Epithelial cell of prostate (primary cell): Measurements from ENCODE around the gene OR10J5.
"Not testable (repeated sequence)": the region's sequence is repeated elsewhere in the genome, so short reads cannot be mapped to it uniquely, and the experiment has no call there.

ENCODE experiments used
- DNase-seq: peaks from one replicate; pipeline ENCODE4 v3.0.0-alpha.2; 2011; ENCODE audit warnings: low read depth, low spot score
- H3K27ac ChIP-seq: fragments of 450-650 bp; 2 replicates; pipeline ENCODE4 v1.5.1; 2017; ENCODE audit warnings: mild to moderate bottlenecking

OR10J5 gene, protein sequence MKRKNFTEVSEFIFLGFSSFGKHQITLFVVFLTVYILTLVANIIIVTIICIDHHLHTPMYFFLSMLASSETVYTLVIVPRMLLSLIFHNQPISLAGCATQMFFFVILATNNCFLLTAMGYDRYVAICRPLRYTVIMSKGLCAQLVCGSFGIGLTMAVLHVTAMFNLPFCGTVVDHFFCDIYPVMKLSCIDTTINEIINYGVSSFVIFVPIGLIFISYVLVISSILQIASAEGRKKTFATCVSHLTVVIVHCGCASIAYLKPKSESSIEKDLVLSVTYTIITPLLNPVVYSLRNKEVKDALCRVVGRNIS

GRCh38 chr1:159535907-159536306 lies at the start of gene OR10J5:
Gene OR10J5, minus strand, starts transcription at chr1:159536007. Its CDS starts 0 bp downstream, at chr1:159536007.
- no peak for DNase-seq

DNA sequence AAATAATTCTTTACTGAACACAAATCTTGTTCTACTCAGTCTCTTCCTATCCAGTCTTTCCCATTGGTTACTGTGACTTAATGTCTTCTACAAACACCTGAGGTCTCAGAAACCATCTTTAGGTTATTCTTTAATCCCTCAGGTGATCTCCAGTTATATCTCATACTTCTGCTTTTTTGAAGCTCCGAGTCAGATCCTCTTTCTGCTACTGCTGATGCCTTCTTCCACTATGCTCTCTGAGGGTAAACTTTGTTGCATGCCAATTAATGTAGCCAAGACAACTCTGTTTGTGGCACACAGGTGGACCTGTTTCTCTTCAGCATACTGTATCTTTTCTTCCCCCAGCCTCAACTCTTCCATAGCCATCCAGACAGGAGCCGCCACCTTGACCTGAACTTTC lies 48.7 kb upstream of the OR10J5 start:
- H3K27ac ChIP-seq = no peak overlapping the region
- DNase-seq = no peak

More at GRCh38 chr1:159535907-159536306, at the start of gene OR10J5:
- H3K27ac ChIP-seq = no peak within 1 kb of the TSS

DNA sequence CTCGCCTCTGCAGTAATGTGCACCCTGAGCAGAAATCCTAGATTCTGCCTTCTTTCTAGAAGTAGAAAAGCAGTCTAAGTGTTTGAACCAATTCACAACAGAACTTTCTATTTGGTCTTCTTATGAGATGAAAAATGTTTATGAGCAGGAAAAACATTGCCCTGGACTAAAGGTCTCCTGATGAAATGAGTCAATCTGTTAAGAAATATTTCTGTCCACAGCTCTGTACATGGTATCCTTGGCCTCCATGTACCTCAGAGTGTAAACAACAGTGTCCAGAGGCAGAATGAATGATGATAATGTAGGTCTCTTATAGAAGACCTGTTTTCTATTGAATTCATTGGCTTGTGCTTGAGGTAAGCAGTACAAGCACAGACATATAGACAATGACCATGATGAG lies 45.6 kb upstream of the OR10J5 start:
- H3K27ac ChIP-seq = no peak overlapping the region
- no peak for DNase-seq

- DNase-seq = no peak
- no peak overlapping the region for H3K27ac ChIP-seq
Observed at GRCh38 chr1:159580340-159580739, 44.5 kb upstream of the OR10J5 start.

DNA sequence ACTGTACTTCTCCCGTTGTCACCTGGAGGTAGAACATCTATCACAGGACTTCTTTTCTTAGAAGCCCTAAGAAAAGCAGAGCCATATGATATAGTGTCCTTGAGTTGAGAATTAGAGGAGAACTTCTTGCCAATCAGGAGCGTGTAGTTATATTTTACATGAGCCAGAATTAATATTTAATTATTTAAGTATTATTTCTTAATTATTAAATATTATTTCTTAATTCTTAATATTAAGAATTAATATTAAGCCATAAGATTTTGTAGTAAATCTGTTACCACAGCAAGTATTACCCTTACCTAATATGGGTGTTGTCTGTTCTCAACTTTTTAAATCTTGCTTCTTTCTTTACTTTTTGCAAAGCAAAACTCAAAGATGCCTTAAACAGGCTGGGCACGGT lies 41.6 kb upstream of the OR10J5 start:
- H3K27ac ChIP-seq = no peak overlapping the region
- DNase-seq = no peak

GRCh38 chr1:159562680-159563079 lies 26.9 kb upstream of the OR10J5 start:
- no peak overlapping the region for H3K27ac ChIP-seq
- no peak for DNase-seq

DNA sequence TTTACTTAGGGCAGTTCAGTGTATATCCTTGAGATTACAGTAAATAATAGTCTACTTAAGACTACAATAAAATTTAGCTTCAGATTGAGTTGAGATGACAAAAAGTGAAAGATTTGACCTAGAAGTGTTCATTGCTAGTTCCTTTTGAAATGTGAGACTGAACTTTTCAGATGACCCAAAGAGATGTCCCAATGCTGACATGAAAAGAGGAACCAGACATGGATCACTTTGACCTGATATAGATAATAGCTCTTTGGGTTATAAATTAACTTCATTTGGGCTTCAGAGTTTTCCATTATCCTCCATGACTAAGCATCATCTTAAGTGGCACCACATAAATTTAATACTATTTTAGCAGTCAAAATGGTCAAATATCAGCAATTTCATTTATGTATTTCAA lies 25.7 kb upstream of the OR10J5 start:
- no peak for DNase-seq

GRCh38 chr1:159560599-159560998 lies 24.8 kb upstream of the OR10J5 start:
- no peak overlapping the region for H3K27ac ChIP-seq
- no peak for DNase-seq

More for the DNA sequence above, 25.7 kb upstream of the OR10J5 start:
- no peak overlapping the region for H3K27ac ChIP-seq

DNA sequence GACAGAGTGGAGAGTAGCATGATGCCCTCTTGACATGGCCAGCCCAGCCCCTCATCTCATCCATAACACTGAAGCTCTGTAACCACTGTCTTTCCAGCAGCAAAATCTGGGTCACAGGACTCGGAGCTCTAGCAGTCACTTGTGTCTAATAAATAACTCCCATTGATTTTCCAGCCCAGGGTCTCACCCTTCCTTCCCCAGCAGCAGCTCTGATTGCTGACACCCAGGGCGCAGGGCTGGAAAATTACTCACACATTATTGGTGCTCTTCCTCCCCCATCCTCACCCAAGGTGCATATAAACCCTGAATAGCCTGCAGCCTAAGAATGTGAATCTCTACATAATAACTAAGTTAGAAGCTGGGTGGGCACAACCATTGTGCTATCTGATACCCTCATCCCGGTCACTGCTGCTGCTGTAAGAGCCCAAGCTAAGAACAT lies 21.1 kb upstream of the OR10J5 start:
- no peak overlapping the region for H3K27ac ChIP-seq
- DNase-seq = no peak

DNA sequence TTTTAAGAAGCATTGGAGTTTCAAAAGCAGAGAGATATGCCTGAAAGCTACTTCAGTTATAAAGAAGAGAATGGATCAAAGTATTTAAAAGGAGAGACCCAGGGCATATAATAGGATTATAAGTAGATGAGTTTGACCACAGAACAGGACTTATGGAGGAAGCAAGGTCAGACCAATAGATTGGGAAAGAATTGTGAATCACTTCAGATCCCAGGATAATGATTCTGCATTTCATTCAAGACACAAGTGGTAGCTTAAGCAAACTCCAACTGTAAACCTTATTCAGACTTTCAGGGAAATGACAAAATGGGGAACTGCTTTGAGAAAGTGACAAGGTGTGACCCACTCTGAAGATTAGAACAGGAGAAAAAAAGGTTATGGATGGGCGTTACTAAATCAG lies 18.9 kb upstream of the OR10J5 start:
- no peak for DNase-seq
- H3K27ac ChIP-seq = no peak overlapping the region

- DNase-seq = no peak
- H3K27ac ChIP-seq = no peak overlapping the region
Observed at GRCh38 chr1:159554261-159554660, 18.5 kb upstream of the OR10J5 start.

- DNase-seq = no peak
- no peak overlapping the region for H3K27ac ChIP-seq
Observed at GRCh38 chr1:159548126-159548525, 12.3 kb upstream of the OR10J5 start.

GRCh38 chr1:159532922-159533321 lies 2.9 kb downstream of the OR10J5 start:
- no peak overlapping the region for H3K27ac ChIP-seq
- no peak for DNase-seq

DNA sequence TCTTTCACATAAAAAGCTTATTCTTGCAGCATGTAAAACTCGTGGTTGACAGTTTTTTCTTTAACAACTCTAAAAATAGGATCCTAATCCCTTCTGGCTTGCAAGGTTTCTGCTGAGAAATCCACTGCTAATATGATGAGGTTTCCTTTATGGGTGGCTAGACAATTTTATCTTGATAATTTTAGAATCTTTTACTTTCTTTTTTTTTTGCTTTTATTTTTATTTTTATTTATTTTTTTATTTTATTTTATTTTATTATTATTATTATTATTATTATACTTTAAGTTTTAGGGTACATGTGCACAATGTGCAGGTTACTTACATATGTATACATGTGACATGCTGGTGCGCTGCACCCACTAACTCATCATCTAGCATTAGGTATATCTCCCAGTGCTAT lies 11.0 kb downstream of the OR10J5 start:
- DNase-seq = not testable (repeated sequence)

GRCh38 chr1:159510229-159510541 lies 25.6 kb downstream of the OR10J5 start:
- H3K27ac ChIP-seq = no peak overlapping the region
- DNase-seq = no peak

More for the DNA sequence above, 11.0 kb downstream of the OR10J5 start:
- H3K27ac ChIP-seq = not testable (repeated sequence)

- DNase-seq = no peak
- no peak overlapping the region for H3K27ac ChIP-seq
Observed at GRCh38 chr1:159509440-159510228, 26.2 kb downstream of the OR10J5 start.

- no peak for DNase-seq
- H3K27ac ChIP-seq = no peak overlapping the region
Observed at GRCh38 chr1:159508951-159509350, 26.9 kb downstream of the OR10J5 start.

GRCh38 chr1:159505676-159506075 lies 30.1 kb downstream of the OR10J5 start:
- H3K27ac ChIP-seq = no peak overlapping the region
- DNase-seq = no peak

DNA sequence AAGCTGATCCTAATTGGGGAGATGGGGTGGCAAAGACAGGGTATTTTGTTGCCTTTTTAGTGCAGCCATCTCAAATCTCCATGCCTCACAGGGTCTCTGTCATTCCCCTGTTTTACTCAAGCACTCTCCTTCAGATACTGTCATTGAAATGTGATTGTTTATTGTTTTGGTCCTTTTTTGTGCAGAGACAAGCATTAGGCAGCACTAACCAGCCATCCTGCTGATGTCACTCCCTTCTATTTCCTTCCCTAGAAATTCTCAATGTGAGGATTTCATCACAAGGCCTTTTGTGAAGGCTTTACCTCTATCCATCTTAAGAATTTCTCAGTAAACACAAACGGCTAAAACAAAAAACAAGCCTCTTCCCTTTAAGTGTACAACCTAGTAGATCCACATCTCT lies 34.7 kb downstream of the OR10J5 start:
- DNase-seq = no peak
- H3K27ac ChIP-seq = no peak overlapping the region

DNA sequence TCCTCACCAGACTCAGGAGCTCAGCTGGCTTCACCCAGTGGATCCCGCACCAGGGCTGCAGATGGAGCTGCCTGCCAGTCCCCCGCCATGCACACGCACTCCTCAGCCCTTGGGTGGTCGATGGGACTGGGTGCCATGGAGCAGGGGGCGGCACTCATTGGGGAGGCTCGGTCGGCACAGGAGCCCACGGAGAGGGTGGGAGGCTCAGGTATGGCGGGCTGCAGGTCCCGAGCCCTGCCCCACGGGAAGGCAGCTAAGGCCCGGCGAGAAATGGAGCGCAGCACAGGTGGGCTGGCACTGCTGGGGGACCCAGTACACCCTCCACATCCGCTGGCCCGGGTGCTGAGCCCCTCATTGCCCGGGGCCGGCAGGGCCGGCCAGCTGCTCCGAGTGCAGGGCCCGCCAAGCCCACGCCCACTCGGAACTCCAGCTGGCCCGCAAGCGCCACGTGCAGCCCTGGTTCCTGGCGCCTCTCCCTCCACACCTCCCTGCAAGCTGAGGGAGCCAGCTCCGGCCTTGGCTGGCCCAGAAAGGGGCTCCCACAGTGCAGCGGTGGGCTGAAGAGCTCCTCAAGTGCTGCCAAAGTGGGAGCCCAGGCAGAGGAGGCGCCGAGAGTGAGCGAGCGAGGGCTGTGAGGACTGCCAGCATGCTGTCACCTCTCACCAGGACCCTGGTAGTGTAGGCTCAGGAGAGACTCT lies 41.1 kb downstream of the OR10J5 start:
- DNase-seq, H3K27ac ChIP-seq: not testable (repeated sequence)

GRCh38 chr1:159493354-159493753 lies 42.5 kb downstream of the OR10J5 start:
- DNase-seq = no peak
- H3K27ac ChIP-seq = no peak overlapping the region
